Tibial nerve (tissue), 3 donors: ENCODE results near the gene PTPRG.

ENCODE experiments used
- POLR2A ChIP-seq, 2 donors: fragments of 450-650 bp; IDR thresholded peaks; one replicate each; pipeline ENCODE4 v1.6.1; 2017; ENCODE audit warnings: antibody characterized with exemption in 2 of 2, mild to moderate bottlenecking in 2 of 2, moderate library complexity in 2 of 2
- TF ChIP-seq, protein P1 (sequence below), 5 experiments: fragments of 200-600 bp in 3 of 5; fragments of 450-650 bp in 2 of 5; sonication (generic) in 3 of 5; IDR thresholded peaks; one replicate each; pipeline ENCODE4 v1.5.1; 2016 to 2019; ENCODE audit warnings: antibody characterized with exemption in 5 of 5, mild to moderate bottlenecking in 3 of 5, moderate library complexity in 2 of 5

DNA sequence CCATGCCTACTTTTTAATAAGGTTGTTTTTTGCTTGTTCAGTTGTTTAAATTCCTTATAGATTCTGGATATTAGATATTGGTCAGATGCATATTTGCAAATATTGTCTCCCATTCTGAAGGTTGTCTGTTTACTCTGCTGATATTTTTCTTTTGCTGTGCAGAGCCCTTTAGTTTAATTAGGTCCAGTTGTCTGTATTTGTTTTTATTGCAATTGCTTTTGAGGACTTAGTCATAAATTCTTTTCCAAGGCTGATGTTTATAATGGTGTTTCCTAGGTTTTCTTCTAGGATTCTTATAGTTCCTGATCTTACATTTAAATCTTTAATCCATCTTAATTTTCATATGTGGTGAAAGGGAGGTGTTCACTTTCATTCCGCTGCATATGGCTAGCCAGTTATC is 77.4 kb downstream of the PTPRG start:
- TF ChIP-seq, protein P1, sequence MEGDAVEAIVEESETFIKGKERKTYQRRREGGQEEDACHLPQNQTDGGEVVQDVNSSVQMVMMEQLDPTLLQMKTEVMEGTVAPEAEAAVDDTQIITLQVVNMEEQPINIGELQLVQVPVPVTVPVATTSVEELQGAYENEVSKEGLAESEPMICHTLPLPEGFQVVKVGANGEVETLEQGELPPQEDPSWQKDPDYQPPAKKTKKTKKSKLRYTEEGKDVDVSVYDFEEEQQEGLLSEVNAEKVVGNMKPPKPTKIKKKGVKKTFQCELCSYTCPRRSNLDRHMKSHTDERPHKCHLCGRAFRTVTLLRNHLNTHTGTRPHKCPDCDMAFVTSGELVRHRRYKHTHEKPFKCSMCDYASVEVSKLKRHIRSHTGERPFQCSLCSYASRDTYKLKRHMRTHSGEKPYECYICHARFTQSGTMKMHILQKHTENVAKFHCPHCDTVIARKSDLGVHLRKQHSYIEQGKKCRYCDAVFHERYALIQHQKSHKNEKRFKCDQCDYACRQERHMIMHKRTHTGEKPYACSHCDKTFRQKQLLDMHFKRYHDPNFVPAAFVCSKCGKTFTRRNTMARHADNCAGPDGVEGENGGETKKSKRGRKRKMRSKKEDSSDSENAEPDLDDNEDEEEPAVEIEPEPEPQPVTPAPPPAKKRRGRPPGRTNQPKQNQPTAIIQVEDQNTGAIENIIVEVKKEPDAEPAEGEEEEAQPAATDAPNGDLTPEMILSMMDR (IDR thresholded peaks at IDR 0.05) = no peak
- no peak for TF ChIP-seq POLR2A (IDR thresholded peaks at IDR 0.05)
